Neural progenitor cell (in vitro differentiated cells): ENCODE measurements around the gene MYPOP.

Experiments
- CTCF ChIP-seq: fragments of 200-600 bp; sonication (generic); IDR thresholded peaks from 2 replicates; pipeline ENCODE4 v1.5.1; 2017; ENCODE audit warnings: antibody characterized with exemption, mild to moderate bottlenecking
- EZH2 ChIP-seq: fragments of 200-600 bp; sonication (generic); IDR thresholded peaks from 2 replicates; pipeline ENCODE4 v1.6.1; 2017; ENCODE audit warnings: antibody characterized with exemption, mild to moderate bottlenecking, moderate library complexity

DNA sequence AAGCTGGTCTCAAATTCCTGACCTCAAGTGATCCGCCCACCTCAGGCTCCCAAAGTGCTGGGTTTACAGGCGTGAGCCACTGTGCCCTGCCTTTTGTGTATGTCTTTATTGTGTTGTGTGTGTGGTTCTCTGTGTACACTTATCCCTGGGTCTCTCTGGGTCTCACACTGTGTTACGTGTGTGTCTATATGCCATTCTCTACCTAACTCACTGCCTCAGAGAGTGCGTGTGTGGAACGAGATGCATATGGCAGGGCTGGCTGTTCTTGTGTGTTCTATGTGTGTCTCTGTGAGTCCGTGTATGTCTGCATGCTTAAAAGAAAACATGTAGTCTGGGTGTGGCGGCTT is 27.8 kb downstream of the MYPOP start:
- no peak for TF ChIP-seq EZH2
- no peak for TF ChIP-seq CTCF
